ENCODE measurements around the gene RADX. TPM values are rescaled to one million over a fixed set of nuclear protein-coding genes. Genes with fewer than 3 reads are reported as not detected.

RADX gene
- total and polyA plus RNA-seq, 2 of the 13 experiments (the other 11 are each of a cell fraction or from before 2014, with no cell fraction given), result 1.1 to 2.7 TPM

- no peak for TF ChIP-seq ZNF607 (CRISPR knock-in tag; IDR thresholded peaks at IDR 0.05; ENCODE audit: borderline replicate concordance)
- peak; percentile 26; the same call in 1 of the 2 replicates for TF ChIP-seq CREM (IDR thresholded peaks at IDR 0.05)
- no peak for TF ChIP-seq CREM (CRISPR knock-in tag; IDR thresholded peaks at IDR 0.05)
- TF ChIP-seq, protein P1, sequence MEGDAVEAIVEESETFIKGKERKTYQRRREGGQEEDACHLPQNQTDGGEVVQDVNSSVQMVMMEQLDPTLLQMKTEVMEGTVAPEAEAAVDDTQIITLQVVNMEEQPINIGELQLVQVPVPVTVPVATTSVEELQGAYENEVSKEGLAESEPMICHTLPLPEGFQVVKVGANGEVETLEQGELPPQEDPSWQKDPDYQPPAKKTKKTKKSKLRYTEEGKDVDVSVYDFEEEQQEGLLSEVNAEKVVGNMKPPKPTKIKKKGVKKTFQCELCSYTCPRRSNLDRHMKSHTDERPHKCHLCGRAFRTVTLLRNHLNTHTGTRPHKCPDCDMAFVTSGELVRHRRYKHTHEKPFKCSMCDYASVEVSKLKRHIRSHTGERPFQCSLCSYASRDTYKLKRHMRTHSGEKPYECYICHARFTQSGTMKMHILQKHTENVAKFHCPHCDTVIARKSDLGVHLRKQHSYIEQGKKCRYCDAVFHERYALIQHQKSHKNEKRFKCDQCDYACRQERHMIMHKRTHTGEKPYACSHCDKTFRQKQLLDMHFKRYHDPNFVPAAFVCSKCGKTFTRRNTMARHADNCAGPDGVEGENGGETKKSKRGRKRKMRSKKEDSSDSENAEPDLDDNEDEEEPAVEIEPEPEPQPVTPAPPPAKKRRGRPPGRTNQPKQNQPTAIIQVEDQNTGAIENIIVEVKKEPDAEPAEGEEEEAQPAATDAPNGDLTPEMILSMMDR (CRISPR knock-in tag; IDR thresholded peaks at IDR 0.05), result peak; percentile 45
- TF ChIP-seq, protein P2, sequence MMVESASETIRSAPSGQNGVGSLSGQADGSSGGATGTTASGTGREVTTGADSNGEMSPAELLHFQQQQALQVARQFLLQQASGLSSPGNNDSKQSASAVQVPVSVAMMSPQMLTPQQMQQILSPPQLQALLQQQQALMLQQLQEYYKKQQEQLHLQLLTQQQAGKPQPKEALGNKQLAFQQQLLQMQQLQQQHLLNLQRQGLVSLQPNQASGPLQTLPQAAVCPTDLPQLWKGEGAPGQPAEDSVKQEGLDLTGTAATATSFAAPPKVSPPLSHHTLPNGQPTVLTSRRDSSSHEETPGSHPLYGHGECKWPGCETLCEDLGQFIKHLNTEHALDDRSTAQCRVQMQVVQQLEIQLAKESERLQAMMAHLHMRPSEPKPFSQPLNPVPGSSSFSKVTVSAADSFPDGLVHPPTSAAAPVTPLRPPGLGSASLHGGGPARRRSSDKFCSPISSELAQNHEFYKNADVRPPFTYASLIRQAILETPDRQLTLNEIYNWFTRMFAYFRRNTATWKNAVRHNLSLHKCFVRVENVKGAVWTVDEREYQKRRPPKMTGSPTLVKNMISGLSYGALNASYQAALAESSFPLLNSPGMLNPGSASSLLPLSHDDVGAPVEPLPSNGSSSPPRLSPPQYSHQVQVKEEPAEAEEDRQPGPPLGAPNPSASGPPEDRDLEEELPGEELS (CRISPR knock-in tag; IDR thresholded peaks at IDR 0.05), result 0 out of 2 replicates have a peak, but pooled peaks have one; percentile 5
- no peak for TF ChIP-seq ZNF670 (CRISPR knock-in tag; IDR thresholded peaks at IDR 0.05; ENCODE audit: borderline replicate concordance)
- TF ChIP-seq ZNF883 (CRISPR knock-in tag; IDR thresholded peaks at IDR 0.05; ENCODE audit: not compliant biosample characterization), result no peak
- peak; percentile 40 for TF ChIP-seq ARID5B (CRISPR knock-in tag; IDR thresholded peaks at IDR 0.05)
- no peak for TF ChIP-seq NR2F6 (IDR thresholded peaks at IDR 0.05)
- no peak for TF ChIP-seq NR2F6 (CRISPR knock-in tag; IDR thresholded peaks at IDR 0.05)
- peak; percentile 92 for TF ChIP-seq PPARG (CRISPR knock-in tag; conservative IDR thresholded peaks at IDR 0.05)
- no peak for TF ChIP-seq SOX6 (IDR thresholded peaks at IDR 0.05)
- peak; percentile 50 for TF ChIP-seq SOX6 (CRISPR knock-in tag; IDR thresholded peaks at IDR 0.05)
- TF ChIP-seq ZFP36L2 (CRISPR knock-in tag; IDR thresholded peaks at IDR 0.05), result no peak
- peak; percentile 53 for TF ChIP-seq PAXIP1 (CRISPR knock-in tag; conservative IDR thresholded peaks at IDR 0.05)
- no peak for TF ChIP-seq CSRNP2 (CRISPR knock-in tag; conservative IDR thresholded peaks at IDR 0.05; ENCODE audit: low read depth)
- TF ChIP-seq MAFF (IDR thresholded peaks at IDR 0.05; ENCODE audit: low read depth, low read length), result 0 out of 2 replicates have a peak, but pooled peaks have one; percentile 25
- TF ChIP-seq RARA (CRISPR knock-in tag; IDR thresholded peaks at IDR 0.05), result peak; percentile 61
Measured at GRCh38 chrX:106692425-106693065, 80.8 kb downstream of the RADX start (continued).
